GM18505 (cell line): Measurements from ENCODE around the gene MECP2.
"Not testable (repeated sequence)": the region's sequence is repeated elsewhere in the genome, so short reads cannot be mapped to it uniquely, and the experiment has no call there.

ENCODE experiments used
- ATAC-seq: cut with Tn5 transposase; IDR thresholded peaks from one replicate; pipeline ENCODE4 v1.9.1; 2021; ENCODE audit not compliant: unreplicated experiment
- POLR2A ChIP-seq: IDR thresholded peaks from 4 replicates; pipeline ENCODE4 v1.6.1; 2011; ENCODE audit warnings: borderline replicate concordance; ENCODE audit not compliant: insufficient read depth, insufficient read length; ENCODE audit errors: extremely low read depth

The MECP2 gene

DNA sequence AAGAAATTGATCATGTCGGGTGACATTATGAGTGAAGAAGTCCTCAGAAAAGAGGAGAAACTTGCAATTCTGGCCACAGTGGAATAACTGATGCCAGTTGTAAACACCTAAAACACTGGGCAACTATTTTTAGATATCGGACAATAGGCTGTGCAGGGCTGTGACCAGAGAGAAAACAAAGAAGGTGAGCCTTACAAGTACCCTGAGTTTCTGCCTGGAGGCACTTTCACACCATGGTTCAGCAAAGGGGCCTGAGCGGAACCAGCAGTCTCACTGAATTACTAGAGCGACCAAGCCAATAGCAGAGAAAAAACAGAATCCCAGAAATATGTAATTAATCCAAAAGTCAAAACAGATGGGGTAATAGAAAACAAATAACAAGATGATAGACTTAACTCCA is 89.0 kb downstream of the MECP2 start:
- no peak for ATAC-seq
- no peak for TF ChIP-seq POLR2A

DNA sequence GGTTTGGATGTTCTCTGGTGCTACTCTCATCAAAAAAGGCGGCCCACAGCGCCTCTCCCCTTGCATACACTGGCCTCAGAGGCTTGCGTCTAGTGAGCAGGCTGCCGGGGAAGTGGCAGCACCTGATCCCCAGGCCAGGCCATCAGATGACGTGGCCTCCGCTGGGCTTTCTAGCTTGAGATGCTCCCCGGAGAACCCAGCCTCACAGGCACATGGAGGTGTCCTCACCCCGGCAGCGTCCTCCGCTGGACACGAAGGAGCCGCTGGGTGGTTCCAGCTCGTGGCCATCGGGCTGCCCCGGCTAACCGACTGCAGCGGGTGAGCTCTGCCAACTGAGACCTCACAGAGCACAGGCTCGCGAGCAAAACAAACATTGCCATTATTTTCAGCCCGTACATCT is 90.6 kb downstream of the MECP2 start:
- no peak for ATAC-seq
- TF ChIP-seq POLR2A: no peak

DNA sequence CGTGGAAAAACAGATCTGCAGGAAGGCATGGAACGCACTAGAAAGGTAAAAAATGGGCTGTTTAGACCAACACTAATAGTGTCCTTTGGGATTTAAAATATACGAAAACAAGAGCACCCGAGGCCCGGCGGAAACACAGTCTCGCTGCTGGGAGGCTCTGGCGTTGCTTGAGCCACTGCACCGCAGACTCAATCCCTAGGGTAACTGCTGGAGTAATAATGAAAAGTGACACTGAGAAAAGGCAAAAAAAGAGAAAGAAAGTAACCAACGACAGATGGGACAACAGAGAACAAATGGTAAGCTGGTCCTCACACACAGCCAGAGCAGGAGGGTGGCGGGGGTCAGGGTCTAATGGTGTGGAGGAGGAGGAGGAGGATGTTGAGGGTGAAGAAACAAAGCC is 93.2 kb downstream of the MECP2 start:
- ATAC-seq: no peak
- no peak for TF ChIP-seq POLR2A

DNA sequence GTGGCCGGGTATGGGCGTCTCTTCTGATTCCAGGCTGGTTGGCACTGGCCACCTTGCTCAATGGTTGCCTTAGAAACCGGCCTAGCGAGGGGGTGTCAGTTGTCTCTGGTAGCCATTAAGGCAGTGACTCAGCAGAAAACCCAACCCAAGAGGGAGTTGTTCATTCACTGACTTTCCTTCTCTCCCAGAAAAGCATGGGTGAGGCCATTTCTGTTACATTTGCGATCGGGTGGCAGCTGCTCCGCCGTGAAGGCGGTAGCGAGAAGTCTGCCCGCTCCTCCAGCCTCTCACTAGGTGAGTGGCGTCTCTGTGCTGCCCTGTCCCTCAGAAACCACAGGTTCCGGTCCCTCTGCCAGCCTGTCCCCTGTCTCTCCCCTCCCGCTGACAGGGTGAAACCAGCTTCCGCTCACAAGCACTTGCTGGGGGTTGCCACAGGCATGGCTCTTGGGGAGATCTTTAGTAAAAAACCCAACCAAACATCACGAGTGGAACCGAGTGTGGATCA is 95.2 kb downstream of the MECP2 start:
- ATAC-seq: no peak

DNA sequence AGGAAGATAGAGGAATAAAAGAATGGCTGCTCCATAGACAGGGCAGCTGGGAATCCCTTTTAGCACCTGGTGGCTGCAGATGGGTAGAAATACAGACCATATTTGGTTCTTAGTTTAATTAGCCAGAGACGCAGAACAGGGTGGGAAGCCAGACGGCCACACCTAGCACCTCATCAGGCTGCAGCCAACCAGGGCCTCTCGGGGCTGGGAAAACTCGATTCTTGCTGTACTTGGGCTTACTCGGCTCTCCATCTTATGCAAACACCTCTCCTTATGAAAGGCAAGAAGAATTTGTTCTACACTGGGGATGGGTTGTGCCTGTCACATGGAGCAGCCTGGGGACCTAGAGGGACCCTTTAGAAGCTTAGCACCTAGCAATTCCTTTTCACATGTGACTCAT is 97.5 kb downstream of the MECP2 start:
- TF ChIP-seq POLR2A: no peak
- no peak for ATAC-seq

More for the DNA sequence above, 95.2 kb downstream of the MECP2 start:
- peak; percentile 48 for TF ChIP-seq POLR2A

DNA sequence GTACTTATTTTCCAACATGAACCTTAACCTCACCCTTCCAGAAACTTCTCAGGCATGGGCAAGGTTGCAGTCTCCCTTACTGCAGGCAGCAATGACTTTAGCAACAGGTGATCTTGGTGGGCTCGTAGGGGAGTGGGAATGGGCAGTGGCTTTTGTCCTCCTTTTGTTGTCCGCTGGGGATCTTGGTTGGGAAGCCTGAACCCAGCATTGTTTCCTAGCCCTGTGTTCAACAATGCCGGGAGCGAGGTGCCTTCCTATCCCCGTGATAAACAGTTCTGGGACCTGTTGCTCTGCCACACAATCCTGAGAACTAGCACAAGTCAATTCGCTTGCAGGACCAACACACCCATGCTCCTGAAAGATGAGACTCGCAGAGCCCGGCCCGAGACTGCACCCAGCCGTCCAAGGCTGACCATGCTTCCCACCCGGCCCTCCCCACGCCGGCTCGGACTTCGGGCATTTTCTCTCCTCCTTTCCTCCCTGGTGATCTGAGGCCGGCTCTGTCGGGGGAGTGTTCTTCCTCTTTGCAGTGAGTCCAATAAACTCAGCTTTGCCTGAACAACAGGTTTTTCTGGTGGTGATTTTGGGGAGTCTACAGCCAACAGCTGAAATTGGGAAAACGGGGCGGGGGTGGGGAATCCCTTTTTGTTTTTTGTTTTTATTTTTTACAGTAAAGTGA is 98.0 kb downstream of the MECP2 start:
- TF ChIP-seq POLR2A: no peak
- no peak for ATAC-seq

DNA sequence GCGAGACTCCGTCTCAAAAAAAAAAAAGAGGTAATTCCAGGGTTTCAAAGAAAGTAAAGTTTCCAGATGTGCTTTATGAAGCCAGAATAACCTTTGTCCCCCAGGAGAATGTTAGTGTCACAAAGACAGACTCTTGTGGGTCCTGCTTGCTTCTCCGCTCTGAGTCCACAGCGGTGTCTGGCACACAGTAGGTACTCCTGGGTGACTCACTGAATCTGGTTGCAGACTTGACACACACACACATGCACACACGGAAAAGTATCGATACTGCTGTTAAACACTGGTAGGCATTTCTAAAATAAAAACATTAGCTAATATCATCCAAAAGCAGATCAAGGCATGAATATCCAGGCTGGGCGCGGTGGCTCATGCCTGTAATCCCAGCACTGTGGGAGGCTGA is 102.0 kb downstream of the MECP2 start:
- no peak for TF ChIP-seq POLR2A
- no peak for ATAC-seq

DNA sequence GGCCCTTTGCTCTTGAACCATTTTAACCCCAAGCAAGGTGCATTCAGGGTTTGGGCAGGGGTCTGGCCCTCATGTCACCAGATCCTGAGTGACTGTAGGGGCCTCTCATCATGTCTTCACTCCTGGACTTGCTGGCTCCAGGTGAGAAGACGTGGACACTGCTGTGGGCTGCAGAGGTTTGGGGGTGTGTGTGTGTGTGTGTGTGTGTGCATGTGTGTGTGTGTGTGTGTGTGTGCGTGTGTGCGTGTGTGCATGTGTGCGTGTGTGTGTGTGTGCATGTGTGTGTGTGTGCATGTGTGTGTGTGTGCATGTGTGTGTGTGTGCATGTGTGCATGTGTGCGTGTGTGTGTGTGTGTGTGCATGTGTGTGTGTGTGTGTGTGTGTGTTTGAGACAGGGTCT is 103.1 kb downstream of the MECP2 start:
- ATAC-seq: not testable (repeated sequence)

DNA sequence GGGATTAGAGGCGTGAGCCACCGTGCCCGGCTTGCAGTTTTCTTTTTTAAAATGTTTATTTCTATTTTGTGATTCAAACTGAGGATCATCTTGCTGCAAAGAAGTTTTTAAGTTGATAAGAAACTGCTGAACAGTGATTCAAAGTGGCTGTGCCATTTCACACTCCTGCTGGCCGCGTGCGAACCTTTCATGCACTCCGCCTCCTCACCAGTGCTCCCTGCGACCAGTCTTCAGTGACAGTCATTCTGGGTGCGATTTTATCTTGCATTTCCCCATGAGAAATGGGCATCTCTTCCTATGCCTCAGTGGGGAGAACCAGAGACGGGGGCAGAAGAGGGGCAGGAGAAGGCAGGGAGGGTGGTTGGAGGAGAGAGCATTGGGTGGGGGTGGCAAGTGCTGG is 103.5 kb downstream of the MECP2 start:
- no peak for ATAC-seq
- TF ChIP-seq POLR2A: no peak

DNA sequence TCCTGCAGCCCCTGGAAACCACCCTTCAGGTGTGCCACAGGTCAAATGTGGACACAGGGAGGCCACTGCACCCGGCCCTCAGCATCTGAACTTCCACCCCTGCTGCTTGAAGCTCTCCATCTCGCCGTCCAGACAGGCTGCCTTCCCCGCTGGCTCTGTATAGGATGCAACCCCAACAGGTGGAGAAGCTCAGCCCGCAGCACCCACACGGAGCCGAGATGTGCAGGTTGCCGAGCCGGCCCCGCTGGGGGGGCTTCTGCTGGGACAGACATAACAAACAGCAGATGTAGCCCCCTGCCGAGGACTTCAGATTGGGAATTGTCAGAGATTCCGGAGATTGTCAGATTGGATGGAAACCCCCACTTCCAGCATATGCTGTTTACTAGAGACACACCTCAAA is 104.4 kb downstream of the MECP2 start:
- ATAC-seq: no peak
- TF ChIP-seq POLR2A: no peak

DNA sequence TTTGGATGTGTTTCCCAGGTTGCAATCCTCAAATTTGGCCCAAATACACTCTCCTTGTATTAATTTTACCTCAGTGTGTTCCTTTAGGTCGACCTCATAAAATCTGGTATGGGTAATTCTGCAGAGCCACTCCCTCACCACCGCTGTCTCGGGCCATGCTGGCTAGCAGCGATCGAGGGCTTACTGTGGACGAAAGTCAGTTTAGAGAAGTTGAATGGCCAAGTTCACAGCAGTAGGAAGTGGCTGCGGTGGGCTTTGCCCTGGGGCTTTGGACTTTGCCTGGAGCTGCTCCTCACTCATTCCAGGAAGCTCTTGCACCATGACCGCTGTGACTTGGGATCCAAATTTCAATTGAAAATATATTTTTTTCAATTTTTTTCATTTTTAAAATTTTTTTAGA is 105.3 kb downstream of the MECP2 start:
- TF ChIP-seq POLR2A: no peak
- ATAC-seq: no peak

DNA sequence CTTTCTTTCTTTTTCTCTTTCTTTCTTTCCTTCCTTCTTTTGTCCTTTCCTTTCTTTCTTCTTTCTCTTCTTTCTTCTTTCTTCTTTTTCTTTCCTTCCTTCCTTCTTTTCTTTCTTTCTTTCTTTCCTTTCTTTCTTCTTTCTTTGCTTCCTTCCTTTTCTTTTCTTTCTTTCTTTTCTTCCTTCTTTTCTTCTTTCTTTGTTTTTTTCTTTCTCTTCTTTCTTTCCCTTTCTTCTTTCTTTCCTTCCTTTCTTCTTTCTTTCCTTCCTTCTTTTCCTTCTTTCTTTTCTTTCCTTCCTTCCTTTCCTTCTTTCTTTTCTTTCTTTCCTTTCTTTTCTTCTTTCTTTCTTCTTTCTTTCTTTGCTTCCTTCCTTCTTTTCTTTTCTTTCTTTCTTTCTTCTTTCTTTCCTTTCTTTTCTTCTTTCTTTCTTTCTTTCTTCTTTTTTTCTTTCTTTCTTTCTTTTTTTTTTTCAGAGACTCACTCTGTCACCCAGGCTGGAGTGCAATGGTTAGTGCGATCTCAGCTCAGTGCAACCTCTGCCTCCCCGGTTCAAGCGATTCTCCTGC is 106.4 kb downstream of the MECP2 start:
- TF ChIP-seq POLR2A: no peak
- ATAC-seq: no peak

DNA sequence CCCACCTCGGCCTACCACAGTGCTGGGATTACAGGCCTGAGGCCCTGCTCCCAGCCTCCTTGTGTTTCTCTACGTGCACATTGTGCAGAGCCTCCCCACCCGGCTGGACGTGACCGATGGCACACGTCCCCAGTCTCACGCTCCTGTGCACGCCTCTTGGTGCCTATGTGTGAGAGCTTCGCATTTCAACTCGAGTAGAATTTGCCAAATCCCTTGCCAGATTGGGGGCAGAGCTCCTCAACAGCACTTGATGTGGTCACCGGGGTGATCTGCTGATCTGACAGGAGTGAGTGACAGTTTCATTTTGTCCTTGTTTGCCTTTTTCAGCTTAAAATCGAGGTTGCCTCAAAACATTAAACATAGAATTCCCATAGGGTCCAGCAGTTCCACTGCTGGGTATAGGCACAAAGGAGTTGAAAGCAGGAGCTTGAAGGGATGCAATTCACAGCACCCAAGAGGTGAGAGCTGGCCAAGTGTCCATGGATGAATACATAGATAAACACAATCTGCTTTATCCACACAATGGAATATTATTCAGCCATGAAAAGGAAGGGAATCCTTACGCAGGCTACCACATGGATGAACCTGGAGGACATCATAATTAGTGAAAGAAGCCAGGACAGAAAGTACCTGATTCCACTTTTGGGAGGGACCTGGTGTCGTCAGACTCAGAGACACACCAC is 107.4 kb downstream of the MECP2 start:
- TF ChIP-seq POLR2A: no peak
- no peak for ATAC-seq

DNA sequence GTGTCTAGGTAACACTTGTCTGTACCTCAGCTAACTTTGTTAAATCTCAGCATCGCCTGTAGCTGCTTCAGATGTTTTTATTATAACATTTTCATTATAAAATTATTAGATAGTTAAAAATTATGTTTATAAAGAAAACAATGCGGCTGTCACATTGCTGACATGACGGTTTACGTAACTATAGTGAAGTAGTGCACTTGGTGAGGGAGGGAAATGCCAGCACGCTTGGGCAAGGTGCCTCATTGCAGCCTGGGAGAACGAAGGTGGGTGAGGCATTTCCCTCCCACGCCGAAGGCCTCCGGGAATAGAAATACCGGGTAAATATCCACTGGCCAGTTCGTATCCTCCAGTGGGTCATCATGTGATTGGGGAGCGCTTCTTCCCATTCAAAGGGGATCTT is 109.0 kb downstream of the MECP2 start:
- ATAC-seq: no peak
- no peak for TF ChIP-seq POLR2A

DNA sequence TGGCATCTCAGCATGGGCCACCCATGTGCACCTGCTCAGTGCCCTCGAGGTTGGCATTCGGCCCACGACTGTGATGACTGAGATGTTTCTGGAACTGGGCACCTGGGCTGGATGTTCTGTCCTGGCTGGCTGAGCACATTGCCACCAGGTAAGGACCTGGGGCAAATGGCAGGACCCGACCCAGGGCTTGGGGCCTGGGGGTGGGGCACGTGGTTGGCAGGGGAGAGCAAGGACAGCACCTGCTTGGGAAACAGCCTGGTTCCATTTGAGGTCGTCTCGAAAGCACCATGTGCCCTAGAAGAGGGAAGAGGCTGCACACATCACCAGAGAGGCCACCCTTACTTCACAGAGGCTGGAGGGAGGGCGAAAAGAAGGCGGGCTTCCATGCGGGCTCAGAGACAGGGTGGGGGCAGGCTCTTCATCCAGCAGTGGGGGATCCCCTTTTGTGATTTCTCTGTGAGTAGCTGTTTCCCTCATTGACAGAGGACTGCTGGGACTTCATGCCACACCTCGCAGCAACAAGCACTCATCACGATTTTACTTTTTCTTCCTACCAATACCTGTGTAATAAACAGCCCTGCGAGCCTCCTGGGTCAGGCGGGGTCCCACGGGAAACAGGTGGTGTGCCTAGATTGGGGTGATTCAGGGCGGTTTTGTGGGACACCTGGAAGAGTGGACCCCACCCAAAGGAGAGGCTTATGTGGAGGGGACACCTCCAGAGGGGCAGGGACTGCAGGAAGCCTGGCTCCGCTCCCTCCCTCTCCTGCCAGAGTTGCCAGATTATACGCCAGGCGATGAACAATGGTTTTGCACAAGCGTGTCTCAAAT is 113.0 kb downstream of the MECP2 start:
- no peak for ATAC-seq
- TF ChIP-seq POLR2A: no peak
